Dermis microvascular lymphatic vessel endothelial cell (primary cell): ENCODE data around the gene DYTN. TPM values are rescaled to one million over a fixed set of nuclear protein-coding genes. Genes with fewer than 3 reads are reported as not detected.

Source experiments
- DNase-seq, 2 donors: peaks; one replicate each; pipeline versions ENCODE4 v3.0.0 to v3.0.0-alpha.2; 2010; ENCODE audit warnings: low read depth in 2 of 2
- total RNA-seq: library from RNA; depleted of rRNA; stranded (reverse); fragments of >200 nt; gene quantifications from 2 replicates; pipeline ENCODE4 v1.2.1, GENCODE V29; 2014

The DYTN gene
- total RNA-seq, 1 donor from 2014 or later, result not detected

DNA sequence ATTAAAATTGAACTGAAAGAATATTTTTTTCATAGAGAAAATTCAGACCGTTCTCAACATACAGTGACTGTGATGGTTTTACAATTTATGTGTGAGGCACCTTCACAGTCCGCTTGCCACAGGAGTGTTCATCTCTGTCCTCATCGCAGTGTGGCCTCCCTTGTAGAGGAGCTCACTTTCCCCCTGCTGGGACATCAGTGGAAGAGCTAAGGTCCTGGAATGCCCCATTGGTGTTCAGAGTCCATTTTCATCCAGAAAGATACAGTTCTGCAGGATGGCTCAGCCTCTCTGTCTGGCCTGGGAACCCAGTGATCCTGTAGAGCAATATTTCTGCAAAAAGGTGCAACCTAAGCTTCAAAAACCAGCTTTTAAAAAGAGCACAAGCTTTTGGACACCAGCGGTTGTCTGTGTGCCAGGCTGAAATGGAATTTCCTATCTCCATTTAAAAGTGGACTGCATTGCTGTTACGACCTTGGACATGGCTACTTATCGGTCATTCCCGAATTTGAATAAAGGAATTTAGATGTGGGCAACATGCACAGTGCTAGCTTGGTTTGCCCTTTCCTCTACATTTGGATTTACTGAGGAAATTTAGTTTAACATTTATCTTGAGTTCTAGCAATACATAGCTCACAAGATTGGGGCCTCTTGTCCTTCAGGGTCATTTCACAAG is 102.6 kb downstream of the DYTN start:
- DNase-seq, result no peak

DNA sequence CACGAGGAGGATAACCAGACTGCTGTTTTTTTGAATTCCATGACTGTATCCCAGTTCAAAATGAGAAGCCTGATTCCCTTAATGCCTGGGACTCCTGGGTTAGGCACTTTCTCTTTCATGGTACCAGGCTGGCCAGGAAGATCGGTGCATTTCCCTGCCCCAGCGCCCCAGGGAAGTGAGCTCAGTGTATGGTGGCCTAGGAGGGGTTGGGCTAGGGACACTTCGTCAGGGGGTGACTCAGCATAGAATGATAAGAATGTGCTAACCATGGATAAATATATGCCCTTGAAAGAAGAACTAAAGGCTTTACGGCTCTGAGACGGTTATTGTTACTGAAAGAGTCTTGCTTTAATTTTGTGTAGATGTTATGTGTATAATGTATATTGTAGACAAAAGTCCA is 103.4 kb downstream of the DYTN start:
- DNase-seq, result no peak

DNA sequence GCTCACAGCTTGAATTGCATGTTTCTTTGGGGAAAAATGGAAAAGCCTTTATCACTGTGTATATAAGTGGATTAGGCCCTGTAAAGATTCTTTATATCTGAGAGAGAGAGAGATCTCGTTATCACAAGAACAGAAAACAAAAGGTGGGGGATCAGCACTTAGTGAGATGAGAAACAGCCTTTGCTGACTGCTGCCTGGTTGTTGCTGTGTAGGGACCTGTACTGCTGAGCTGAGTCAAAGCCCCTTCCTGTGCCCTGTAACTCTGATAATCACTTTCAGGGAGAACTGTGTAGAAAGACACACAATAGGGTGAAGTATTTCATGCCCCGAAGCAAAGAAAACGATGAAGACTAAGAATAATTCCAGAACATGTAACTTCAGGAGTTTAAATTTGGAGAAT is 106.5 kb downstream of the DYTN start:
- no peak for DNase-seq

DNA sequence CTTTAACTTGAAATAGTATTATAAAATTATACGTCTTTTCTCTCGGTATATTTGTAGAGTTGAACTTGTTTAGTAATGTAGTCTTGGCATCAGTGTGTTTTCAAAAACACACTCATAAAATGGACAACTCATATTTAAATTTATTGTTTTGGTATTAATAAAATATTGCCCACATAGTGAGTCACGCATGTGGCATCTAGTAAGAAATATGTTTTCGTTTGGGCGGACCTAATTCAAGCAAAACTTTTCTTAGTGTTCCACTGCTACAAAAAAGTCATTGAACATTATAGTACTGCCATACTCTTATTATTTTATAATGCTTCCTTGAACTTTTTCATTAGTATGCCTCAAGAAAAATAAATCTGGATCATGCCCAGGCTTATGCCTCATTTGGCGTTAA is 107.0 kb downstream of the DYTN start:
- DNase-seq, result no peak

DNA sequence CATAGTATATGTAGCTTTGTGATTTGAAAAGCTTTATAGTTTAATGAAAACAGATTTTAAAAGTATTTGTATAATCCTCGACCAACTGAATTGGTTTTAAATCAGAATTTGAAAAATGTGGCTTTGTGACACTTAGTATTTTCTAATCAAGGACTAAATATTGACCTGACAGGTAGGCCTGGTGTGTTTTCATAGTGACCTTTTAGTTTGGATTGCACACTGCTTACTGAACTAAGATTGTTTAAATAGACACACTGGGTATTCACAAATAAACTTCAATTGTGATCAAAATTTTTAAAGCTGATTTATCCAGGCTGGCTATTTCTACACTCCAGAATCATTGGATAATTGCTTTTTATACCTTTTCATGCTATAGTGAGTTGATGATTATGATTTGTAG is 107.7 kb downstream of the DYTN start:
- DNase-seq, result no peak

DNA sequence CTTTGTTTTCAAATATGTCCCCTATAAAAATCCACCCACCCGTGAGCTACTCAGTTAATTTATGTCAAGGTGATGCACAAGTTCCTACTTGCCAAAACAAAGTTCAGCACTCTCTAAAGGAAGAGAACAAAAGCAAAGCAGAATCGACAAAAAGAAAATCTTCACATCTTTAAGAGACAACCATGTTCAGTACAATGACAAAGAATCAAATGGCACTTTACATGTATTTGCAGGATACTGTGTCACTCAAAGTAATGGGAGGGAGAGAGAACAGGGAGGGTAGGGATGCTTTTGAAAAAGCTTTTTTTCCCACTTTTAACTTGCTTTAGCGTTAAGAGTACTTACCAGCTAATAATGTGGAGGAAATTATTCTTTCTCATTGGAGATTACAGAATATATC is 115.0 kb downstream of the DYTN start:
- DNase-seq, result no peak

Other genes starting within 250 kb of the DYTN start
- not detected in 2 replicates for gene FAM237A, start 75.9 kb downstream of the DYTN start, total RNA-seq
- gene MDH1B, start 46.9 kb upstream of the DYTN start, total RNA-seq, result 0.13 TPM in 2 replicates
- gene FASTKD2, start 47.2 kb upstream of the DYTN start, total RNA-seq, result 27.6 and 31.6 TPM in 2 replicates
- gene CPO, start 221.1 kb upstream of the DYTN start, total RNA-seq, result not detected in 2 replicates